GM11168 (cell line): Measurements from ENCODE around the gene ADGRV1.
"Not testable (repeated sequence)": the region's sequence is repeated elsewhere in the genome, so short reads cannot be mapped to it uniquely, and the experiment has no call there.

ENCODE experiments used
- in situ Hi-C: fragments of 300-500 bp; cut with MboI; formaldehyde crosslinking; loops from one replicate; pipeline ENCODE4 v1.12.0; 2022; ENCODE audit warnings: low sequenced_read_pairs; ENCODE audit not compliant: unreplicated experiment

ADGRV1 gene

GRCh38 chr5:90550963-90551362 is 7.6 kb upstream of the ADGRV1 start:
- in situ Hi-C loops = no loop called here

DNA sequence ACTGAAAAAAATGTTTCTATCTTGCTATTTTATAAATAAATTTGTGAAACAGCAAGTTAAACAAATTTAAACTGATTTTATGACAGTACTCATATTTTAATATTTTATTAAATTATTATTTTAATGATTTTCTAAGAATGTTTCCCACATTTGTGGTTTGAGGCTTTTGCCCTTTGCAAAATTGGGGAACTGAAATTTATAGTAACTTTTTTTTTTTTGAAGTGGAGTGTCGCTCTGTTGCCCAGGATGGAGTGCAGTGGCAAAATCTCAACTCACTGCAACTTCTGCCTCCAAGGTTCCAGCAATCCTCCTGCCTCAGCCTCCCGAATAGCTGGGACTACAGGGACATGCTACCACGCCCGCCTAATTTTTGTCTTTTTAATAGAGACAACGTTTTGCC is 7.2 kb upstream of the ADGRV1 start:
- in situ Hi-C loops = no loop called here

GRCh38 chr5:90553711-90554110 is 4.9 kb upstream of the ADGRV1 start:
- in situ Hi-C loops = no loop called here

DNA sequence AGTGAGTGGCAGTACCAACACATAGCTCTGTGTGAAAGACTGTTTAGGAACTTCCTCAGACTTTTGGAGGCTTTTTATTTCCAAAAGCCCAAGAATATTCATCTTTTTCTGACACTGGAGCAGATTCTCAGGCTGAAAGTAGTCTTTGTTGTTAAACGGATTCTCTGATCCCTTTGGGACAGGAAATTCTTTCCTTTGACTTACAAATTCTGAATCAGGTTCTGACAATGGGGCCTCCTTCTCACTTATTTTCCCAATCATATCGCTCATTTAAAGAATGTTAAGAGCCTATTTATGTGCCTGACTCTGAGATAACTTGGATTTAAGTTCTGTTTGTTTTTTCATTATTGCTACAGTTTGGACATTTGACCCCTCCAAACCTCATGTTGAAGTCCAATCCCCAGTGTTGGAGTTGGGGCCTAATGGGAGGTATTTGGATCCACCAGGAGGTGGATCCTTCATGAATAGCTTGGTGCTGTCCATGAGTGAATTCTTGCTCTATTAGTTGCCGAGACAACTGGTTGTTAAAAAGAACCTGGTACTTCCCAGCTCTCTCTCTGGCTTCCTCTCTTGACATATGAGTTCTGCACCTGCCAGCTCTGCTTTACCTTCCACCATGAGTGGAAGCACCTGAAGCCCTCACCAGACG is 4.1 kb upstream of the ADGRV1 start:
- in situ Hi-C loops = no loop called here

DNA sequence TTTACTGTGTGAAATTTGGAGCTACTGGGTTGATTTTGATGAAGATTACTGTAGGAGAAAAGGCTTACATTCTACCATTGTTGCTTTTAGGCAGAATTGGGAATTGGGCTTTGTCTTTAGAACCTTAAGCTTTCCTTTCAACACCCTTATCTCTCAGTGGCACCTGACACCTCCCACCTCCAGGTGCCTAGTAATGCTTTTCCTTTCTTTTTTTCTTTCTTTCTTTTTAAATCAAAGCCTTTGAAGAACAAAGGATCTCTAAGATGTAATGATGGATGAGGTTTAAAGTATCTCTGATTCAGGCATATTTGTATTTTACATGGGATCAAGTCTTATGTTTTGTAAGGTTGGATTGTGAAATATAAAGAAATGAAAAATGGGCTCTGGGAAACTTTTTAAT is 2.9 kb upstream of the ADGRV1 start:
- in situ Hi-C loops = no loop called here

GRCh38 chr5:90557391-90557790 is 1.2 kb upstream of the ADGRV1 start:
- in situ Hi-C loops = no loop called here

- in situ Hi-C loops = no loop called here
Measured at GRCh38 chr5:90557871-90558270, 726 bp upstream of the ADGRV1 start.

GRCh38 chr5:90560771-90561170 is 2.2 kb downstream of the ADGRV1 start:
- in situ Hi-C loops = no loop called here

GRCh38 chr5:90561766-90562165 is 3.2 kb downstream of the ADGRV1 start:
- in situ Hi-C loops = no loop called here

GRCh38 chr5:90562341-90562740 is 3.7 kb downstream of the ADGRV1 start:
- in situ Hi-C loops = no loop called here

DNA sequence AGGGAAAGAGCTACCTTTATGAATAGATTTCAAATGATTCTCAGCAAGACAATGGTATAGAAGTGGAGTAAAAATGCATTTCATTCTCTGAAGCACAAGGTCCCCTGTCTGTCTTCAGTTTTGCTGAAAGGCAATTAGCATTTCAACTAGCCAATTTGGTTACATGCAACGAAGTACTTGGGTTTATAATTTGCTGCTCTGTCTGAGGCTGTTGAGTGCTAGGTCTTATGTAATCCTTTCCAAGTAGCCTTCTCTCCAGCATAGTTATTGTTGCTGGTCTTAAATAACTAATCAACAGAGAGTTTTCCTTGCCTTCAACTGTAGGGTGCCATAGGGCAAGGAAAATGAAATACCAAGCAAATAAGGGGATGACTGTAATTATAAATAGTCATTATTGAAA is 4.5 kb downstream of the ADGRV1 start:
- in situ Hi-C loops = no loop called here

- in situ Hi-C loops = no loop called here
Measured at GRCh38 chr5:90565491-90565890, 6.9 kb downstream of the ADGRV1 start.

GRCh38 chr5:90569084-90569483 is 10.5 kb downstream of the ADGRV1 start:
- in situ Hi-C loops = no loop called here

GRCh38 chr5:90570034-90570433 is 11.4 kb downstream of the ADGRV1 start:
- in situ Hi-C loops = no loop called here

DNA sequence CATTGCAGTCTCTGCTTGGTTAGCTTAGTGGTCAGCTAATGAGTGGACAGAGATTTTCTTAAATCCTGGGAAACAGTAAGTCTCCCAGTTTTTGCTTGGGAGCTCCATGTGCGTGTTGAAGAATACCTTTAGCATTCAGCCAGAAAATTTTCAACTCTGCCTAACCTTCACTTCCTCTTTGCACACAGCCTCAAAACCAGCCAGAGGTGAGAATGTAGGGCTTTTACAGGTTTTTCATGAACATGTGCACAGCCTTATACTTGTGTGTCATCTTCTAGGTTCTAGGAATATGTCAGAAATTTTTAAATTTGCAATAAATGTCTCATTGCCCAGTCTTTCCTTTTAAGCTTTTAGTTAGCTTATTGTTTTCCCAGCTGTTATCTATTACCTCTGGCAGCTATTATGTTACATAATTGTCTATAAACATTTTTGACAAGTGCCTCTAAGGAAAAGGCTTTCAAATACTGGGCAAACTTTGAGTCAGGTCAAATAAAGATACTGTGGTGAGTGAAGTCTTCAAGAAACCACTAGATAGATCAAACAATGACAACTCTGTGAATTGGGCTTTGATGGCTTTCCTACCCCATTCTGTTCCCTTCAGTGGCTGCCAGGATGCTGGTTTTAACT is 12.7 kb downstream of the ADGRV1 start:
- in situ Hi-C loops = no loop called here

- in situ Hi-C loops = no loop called here
Measured at GRCh38 chr5:90575712-90576111, 17.1 kb downstream of the ADGRV1 start.

- in situ Hi-C loops = not testable (repeated sequence)
Measured at GRCh38 chr5:90576566-90576965, 18.0 kb downstream of the ADGRV1 start.

DNA sequence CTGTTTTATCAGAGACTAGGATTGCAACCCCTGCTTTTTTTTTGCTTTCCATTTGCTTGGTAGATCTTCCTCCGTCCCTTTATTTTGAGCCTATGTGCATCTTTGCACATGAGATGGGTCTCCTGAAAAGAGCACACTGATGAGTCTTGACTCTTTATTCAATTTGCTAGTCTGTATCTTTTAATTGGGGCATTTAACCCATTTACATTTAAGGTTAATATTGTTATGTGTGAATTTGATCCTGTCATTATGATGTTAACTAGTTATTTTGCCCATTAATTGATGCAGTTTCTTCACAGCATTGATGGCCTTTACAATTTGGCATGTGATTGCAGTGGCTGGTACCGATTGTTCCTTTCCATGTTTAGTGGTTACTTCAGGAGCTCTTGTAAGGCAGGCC is 21.3 kb downstream of the ADGRV1 start:
- in situ Hi-C loops = not testable (repeated sequence)

- in situ Hi-C loops = no loop called here
Measured at GRCh38 chr5:90581956-90582355, 23.4 kb downstream of the ADGRV1 start.

DNA sequence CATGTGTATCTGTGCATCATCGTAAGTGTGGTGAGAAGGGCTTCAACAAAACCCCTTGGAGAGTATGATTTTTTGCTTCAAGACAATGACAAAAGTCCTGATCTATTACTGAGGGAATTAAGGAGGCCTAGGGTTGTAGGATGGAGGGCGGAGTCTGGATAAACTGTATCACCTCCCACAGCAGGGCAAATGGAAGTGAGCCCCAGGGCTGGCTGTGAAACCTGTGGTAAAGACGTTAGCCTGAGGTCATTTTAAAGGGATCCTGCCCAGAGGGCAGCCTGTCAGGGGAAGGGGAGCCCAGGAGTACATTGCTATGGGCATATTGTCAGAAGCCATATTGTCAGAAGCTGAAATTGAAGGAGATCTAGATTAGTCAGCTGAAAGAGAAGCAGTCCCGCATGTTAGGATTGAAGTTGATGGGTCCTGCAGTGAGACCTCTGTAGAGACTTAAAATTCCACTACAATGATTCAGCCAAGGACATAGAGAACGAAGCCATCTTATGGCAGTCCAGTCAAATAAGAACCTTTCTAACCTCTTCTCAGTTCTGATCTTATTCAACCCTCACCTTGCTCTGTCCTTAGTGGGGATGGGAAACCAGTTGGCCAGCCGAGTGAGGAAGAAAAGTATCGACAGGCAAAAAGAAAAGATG is 26.9 kb downstream of the ADGRV1 start:
- in situ Hi-C loops = no loop called here

DNA sequence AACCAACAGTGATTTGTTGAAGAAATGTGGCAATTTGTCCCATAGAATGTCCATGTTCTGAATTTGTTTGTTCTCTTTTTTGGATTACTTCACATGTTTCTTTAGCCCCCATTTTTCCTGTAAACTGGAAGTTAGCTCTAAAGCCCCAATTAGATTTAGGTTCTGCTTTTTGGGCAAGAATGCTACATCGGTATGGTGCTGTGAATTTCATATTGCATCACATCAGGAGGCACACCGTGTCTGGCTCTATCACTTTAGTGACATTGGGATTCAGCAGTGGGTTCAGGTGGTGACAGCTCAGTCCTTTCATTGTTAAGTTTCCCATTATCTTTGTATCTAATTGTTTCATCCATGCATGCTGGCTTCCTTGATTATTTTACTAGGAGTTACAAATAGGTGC is 27.9 kb downstream of the ADGRV1 start:
- in situ Hi-C loops = no loop called here

GRCh38 chr5:90590170-90590569 is 31.6 kb downstream of the ADGRV1 start:
- in situ Hi-C loops = no loop called here
